Stimulated activated CD4-positive, alpha-beta T cell treated with anti-CD3 and anti-CD28 coated beads, Interleukin-12 subunit alpha, Interleukin-12 subunit beta, amount 100 ng/mL, for 4 hours (primary cell): Measurements from ENCODE around the gene PTPRJ.

Experiments used
- DNase-seq: peaks from one replicate; pipeline ENCODE4 v3.0.0-alpha.2; 2020

The PTPRJ gene

DNA sequence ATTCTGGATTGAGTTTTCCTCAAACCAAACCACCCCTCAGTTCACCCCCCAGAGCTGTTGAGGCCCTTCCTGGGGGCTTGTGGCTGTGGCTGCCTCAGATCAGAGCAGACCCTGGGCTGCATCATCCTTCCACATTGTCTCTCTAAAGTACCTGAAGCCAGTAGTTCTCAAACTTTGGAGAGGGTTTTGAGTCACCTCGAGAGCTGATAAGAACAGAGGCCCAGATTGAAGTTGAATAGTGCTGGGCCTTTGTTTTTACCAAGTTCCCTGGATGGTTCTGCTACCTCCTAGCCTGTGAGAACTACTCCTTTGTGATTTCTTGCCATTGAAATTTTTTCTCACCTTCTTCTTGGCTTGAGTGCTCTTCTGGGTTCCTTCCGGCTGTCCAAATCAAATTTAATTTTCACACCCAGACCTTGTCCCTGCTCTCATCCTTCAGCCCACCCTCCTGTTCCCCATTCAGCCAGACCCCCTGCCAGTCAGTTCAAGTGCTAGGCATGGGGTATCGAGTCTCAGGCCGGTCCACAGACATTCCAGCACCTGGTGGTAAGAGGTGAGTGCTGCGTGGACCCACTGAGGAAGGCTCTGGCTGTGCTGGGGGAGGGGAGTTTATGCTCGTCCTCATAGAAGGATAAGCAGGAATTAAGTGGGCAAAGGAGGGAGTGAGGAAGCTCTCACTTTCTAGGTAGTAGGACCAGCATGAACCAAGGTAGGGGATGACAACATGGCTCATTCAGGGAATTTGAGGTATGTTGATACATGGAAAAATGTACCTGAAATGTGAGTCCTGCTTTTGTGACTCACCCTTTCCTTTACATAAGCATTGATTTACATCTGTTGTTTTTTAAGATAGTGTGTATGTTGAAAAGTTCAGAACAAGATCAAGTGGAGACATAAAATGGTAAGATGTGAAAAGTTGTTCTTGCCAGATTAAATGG is 116.5 kb downstream of the PTPRJ start:
- no peak for DNase-seq

DNA sequence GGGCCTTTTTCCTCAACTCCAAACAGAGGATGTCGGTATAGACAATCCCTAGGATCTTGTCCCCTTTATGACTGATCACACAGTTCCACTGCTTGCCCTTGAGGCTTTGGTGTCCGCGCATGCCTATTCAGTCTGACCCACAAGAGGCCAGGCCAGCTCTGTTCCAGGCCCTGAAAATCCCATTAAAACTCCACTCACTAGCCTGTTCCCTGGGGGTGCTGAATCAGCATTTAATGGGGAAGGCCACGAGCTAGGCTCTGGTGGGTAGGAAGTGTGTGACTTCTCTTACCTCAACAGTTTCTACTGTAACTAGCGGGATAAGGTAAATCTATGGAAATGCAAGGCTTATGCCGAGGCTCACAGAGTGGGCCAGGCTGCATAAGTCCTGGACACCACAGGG is 117.7 kb downstream of the PTPRJ start:
- DNase-seq, result no peak

DNA sequence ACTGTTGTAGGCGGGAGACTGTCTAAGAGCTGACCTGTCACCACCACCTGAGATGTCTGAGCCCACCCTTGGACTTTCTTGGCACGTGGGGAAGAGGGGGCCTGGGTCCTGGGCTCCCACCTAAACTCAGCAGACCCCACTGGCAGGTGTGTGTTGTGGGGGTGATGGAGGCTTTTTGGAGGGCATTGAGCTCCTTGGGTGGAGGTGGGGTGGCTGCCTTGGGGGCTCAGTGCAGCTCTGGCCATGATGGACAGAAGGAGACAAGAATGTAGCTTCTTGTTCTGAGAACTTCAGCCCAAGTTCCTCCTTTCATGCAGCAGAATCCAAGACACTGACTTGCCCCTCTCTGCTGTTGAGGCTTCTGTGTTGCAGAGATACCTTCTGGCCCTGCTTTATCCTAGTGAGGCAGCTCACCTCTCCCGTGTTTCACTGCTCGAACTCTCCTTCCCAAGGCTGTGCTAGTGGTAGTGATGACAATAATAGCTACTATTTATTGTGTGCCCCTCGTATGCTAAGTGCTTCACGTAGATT is 119.6 kb downstream of the PTPRJ start:
- DNase-seq, result no peak

DNA sequence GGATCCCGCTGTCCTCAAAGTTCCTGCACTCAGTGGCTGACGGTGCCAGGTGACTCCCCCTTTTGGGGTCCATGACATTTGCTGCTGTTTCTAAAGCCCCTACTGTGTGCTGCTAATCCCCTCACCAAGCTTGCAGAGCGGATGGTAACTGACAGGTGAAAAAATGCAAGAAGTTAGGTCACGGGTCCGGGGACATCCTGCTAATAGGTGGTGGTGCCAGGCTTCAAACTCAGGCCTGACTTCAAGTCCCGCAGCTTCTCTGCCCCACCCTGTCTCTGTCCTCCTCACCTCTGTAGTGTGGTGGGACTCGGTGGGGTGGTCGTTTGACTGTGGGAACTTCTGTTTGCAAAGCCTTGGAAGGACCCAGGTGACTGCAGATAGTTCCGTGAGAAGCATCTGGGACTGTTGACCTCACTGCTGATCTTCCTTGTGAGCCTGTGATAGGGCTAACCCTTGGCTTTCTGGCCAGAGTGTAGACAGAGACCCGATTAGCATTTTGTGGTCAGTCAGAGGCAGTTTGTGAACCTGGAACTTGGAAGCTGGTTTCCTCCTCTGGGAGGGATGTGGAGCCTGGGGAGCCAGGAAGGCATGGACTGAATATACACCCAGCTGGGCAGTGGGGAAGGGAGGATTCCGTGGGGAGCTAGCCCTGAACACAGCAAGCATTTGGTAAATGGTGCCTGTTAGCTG is 120.8 kb downstream of the PTPRJ start:
- no peak for DNase-seq

DNA sequence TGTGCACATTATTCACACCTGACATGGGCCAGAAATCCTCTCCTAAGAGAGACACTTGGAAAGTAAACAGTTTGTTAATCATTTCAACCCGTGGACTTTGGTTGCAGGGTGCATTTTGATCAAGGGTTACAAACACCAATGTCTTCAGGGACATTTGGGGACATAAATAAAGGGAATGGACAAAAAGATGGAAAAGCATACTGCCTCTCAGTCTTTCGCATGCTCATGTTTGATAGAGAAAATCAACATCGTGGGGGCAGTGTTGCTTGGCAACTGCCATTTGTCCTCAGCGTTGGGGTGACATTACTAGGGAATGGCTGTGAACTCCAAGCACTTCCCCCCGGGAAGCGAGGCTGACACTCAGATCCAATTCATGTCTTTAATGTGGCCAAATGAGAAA is 121.6 kb downstream of the PTPRJ start:
- DNase-seq, result no peak

DNA sequence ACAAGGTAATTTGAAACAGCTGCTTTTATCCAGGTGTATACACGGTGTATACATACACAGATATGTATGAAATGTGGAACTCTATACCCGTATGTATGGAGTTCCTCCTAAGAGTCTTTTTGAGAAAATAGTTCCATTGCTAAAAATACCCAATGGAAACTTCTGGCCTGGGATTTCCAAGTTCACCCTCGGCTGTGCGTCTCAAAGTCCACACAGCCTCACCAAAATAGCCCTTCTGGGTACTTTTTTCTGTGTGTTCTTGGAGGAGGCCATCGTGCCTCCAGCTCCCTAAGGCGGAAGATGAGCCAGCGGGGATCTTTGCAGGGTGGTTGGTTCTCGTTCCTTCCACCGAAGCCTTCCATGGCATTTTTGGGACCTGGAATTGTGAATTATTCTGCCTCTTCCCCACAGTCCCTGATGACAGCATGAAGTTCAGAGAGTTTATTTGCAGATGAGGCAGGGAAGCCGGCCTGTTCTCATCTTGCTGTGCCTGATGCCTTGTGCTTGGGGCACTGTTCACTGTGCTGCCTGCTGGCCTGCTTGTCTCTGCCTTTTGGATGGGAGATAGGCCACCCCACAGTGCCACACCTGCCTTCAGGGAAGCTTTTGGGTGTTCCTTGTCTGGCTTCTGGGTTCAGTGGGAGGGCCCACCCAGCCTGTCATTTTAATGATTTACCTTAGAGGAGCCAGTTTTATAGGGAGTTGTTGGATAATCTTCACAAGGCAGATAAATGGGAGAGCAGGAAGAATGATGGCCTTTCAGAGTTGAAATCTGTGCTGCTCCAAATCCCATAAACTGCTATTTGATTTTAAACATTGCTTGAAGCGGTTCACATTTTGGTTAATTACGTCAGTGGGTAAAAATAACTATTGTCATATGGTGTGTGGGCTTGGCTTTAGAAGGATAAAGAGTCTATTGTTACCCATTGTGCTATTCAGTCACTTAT is 123.5 kb downstream of the PTPRJ start:
- no peak for DNase-seq

DNA sequence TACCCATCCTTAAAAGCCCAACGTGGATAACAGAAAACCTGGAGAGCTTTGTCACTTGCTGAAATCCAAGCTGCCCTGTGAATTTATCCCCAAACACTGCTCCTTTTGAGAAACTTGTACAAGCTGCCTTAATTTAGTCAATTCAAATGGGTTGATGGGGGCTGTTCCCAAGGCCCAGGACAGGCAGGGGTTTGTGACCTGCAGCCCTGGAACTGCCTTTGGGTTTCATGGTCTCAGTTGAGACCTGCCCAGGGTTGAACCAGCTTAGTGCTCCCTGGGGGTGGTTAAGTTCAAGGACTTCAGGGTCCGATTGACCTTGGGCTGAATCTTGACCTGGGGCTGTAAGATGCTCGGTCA is 124.2 kb downstream of the PTPRJ start:
- DNase-seq, result no peak

DNA sequence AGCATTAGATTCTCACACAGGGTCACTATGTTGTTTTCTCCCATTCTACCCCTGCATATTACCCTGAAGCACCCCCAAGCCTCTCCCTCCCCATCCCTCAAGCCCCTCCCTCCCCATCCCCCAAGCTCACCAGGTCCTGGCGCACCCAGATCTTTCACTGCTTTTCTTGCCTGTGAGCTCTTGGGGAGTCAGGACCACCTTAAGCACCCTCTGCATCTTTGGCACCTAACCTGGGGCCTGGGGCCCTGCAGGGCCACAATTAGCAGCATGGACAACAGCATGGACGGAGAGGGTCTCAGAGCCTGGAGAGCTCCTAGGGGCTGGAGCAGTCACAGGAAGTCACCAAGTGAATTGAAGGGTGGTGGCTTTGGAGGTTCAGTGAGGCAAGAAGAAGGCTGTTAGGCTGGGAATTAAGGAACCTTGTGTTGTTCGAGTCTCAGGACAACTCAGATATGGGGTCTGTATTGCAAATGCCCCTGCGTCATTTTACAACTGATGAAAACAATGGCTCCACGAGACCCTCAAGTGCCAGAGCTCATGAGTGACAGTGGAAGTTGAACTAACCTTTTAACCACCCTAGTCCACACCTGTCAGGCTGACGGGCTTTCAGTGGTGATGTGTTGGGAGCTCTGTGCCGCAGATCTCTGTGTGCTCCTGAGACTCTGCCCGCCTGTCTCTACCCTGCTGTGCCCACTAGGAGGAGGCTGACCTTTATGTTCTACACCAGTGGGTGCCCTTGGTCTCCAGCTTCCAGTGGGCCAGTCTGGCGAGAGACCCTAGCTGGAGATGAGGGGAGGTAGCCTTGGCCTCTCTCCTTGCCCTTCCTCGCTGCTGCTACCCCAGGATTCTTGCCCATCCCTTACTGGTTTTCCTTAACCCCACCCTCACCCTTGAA is 125.0 kb downstream of the PTPRJ start:
- no peak for DNase-seq

DNA sequence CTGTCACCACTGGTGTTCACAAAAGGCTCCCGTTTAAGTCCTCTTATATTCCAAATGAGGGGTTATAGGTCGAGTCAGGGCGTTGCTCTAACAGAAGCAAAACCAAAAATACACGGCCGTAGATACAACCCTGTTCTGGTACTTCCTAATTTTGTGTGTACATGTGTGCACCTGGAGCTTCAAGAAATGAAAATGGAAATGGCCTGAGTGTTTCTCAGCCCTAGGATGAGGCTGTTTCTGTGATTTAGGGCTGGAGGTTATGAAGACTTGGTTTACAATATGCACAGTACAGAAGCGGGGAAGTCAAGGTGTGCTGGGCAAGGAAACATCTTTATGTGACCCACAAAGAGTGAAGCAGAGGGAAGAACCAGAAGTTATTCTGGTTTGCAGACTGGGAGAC is 125.8 kb downstream of the PTPRJ start:
- DNase-seq, result no peak

DNA sequence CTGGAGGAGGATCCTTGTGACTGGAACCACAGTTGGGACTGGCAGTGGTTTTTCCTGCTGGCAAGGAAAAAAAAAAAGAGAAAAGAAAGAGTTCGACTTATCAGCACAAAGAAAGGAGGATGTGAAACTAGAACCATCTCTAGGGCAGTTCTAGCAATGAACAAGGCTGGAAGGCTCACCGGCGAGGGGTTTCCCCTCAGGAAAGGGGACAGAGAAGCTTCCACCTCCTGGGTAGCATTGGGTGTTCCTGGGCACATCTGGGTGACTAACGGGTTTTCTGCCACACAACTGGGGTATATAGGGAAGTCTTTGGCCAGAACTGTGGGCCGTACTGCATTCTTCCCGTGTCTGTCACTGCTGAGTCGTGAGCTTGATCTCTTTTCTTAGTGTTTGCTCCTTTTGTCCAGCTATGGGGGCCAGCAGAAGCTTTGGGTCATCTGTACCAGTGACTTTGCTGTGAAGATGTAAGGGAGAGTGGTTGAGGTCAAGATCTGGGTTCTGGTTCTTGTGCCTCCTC is 126.9 kb downstream of the PTPRJ start:
- peak; percentile 25 for DNase-seq

DNA sequence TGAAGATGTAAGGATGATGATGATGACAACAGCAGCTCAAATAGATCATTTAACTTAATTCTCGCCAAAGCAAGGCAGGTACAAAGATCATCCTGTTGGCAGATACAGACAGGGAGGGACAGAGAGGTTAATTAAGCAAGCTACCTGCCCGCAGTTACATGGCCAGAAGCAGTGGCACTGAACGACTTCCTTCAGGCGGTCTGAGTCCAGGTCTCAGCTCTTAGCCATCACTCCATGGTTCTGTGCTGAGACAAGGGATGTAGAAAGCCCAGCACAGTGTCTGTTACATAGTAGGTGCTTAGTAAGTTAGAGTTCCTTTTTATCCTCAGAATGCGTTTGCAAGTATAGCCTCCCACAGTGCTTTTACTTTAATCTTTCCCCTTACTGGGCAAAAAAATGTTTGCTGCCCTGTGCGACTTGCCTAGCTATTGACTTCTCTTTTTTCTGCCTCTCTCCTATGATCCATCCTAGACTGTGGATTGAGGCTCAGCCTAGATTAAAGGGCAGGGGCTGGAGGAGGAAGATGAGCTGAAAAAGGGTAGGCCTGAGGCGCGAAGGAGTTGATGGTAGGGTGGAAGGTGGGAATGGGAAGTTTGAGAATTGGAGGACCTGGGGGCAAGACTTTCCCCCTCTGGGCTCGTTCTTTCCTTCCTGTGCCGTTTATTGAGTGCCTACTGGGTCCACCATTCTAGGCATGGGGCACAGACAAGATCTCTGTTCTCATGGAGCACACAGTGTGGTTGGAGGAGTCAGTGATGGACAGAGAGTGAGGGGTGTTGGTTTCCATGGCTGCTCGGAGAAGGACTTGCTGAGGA is 128.1 kb downstream of the PTPRJ start:
- DNase-seq, result no peak

DNA sequence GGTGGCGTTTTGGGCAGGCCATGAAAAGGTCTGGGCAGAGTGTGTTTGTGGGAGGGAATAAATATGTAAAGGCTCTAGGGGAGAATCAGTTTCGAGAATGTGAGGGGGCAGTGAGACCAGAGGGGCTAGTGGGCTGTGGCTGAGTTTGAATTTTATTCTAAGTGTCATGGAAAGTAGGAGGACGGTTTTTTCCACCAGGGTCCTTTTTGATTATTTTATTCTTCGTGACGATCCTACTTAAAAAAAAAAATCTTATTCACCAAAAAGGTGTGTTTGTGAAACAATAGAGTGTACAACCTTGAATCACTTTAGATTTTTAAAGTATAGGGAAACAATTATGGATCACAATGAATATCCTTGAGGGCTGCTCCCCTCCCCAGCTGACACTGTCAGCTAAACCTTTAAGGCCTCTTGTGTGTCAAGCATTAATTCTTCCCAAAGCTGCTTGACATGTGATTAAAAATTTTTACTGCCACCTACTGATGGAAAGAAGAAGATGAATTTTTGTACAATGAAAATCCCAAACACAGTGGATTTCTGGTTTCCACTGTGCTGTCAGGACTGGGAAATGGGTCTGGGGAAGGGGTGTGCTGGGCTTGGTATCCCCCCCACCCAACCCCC is 128.8 kb downstream of the PTPRJ start:
- no peak for DNase-seq

DNA sequence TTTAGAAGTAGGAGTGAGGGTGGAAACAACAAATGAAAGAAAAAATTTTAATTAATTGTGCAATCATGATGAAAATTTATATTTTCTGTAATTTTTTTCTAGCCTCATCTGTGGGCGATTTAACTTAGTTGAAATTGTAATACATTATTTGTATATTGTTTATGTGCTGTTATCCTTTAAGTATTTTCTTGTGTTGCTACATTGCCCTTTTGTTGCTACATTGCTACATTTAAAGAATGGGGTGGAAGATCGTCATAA is 130.1 kb downstream of the PTPRJ start:
- no peak for DNase-seq

DNA sequence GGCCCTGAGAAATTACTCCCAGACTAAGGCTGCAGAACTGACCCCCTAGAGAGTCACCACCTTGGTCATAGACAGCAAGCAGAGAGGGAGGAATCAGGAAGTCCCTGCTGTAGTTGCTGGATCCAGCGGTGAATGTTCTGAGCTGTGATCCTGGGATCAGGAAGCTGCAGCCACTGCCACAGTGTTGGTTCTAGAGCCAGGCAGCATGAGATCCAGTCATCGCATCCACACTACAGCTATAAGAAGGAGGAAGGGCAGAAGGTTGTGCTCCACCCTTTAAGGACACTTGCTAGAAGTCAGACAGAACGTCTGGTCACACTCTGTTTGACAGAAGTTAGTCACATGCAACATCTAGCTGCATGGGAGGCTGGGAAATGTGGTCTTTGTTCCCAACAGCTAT is 131.5 kb downstream of the PTPRJ start:
- DNase-seq, result no peak

DNA sequence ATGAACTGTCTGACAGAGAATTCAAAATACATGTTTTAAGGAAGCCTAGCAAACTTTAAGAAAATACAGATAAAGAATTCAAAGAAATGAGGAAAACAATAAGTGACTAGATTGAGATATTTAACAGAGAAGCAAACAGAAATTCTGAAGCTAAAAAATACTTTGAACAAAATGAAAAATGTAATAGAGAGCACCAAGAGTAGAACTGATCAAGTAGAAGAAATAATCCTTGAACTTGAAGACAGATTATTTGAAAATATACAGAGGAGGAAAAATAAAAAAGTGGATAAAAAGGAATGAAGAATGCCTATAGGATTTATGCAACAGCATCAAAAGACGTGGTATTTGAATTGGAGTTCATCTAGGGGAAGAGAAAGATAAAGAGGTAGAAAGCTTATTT is 134.4 kb downstream of the PTPRJ start:
- DNase-seq, result no peak

DNA sequence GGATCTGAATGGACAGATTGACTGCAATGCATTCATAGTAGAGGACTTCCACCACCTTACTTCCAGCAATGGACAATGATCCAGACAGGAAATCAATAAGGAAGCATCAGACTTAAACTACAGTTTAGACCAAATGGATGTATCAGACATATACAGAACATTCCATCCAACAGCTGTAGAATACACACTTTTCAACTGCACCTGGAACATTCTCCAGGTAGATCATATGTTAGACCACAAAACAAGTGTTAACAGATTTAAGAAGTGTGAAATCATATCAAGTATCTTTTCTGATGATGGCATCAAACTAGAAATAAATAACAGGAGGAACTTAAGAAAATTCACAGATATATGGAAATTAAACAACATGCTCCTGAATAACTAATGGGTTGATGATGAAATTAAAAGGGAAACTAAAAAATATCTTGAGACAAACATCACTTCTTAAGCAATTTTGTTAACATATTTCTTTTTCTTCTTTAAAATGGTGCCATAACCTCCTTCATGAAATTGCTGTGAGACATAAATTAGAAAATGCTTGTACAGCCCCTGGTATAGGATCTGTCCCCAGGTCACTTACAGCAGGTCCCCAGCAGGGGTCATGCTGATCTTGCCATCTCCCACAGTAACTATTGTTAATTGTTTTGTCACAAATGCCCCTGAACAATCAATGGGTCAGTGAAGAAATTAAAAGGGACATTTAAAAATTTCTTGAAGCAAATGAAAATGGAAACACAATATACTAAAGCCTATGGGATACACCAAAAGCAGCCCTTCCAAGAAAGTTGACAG is 136.3 kb downstream of the PTPRJ start:
- DNase-seq, result no peak

DNA sequence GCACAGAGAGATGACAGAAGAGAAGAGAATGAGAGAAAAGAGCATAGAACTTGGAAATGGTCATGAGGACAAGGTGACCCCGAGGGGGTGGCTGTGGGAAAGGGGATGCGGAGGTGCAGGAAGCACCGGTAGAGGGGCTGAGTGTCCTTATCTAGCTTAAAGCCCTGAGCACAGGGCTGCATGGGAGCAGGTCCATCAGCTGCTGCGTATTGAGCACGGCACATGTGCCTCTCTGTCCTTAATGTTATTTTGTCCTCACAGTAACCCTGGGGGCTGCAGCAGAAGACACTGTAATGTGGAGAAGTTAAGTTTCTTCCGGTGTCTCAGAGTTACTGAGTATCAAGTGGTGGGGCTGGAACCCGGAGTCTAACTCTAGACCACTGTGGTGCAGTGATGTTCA is 141.9 kb downstream of the PTPRJ start:
- no peak for DNase-seq

DNA sequence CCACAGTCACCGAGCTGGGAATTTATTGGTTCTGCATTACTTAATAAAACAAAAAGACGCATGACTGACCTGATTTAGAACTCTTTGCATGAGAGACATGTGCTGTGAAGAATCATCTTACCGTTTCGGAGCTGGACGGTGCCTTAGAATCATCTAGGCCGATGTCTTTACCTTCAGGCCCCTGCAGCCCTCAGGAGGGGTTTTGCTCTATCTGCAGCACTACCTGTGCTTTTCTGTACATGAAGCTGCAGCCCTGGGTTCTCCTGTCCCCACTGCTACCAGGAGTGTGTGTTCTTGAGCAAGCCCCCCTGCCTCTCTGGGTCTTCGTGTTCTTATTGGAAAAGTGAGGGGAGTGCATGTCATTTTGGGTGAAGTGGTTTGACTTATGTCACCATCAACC is 142.3 kb downstream of the PTPRJ start:
- no peak for DNase-seq

DNA sequence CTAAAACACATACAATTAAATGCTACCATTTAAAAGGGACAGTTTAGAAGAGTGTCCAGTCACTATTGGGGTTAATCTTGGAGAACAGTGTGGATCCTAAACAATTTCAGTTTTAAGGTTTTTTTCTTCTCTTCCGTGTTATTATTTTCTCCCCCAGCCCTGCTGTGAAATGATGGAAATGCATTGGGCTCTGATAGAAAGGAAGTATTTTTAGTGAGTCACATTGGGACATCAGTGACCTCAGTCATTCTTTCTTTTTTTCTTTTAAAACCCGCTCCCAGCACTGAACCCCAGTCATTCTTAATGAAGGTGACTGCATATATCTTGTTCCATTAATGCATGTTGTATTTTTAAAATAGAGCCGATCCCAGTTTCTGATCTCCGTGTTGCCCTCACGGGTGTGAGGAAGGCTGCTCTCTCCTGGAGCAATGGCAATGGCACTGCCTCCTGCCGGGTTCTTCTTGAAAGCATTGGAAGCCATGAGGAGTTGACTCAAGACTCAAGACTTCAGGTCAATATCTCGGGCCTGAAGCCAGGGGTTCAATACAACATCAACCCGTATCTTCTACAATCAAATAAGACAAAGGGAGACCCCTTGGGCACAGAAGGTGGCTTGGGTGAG is 143.0 kb downstream of the PTPRJ start:
- no peak for DNase-seq
